ENCODE measurements around the gene KCNMA1. TPM values are rescaled to one million over a fixed set of nuclear protein-coding genes. Genes with fewer than 3 reads are reported as not detected.

The KCNMA1 gene
- total and polyA plus RNA-seq, 3 donors from 2014 or later = 13.6 to 36.1 (median 24.7) TPM

- Histone ChIP-seq H3K36me3 (ENCODE audit: low read depth, missing control alignments) (no peaks in the 10 kb centered on the region), H3K4me1 (no peaks in the 10 kb centered on the region)
- 41 to 70% methylated on average over 2 of the region's 2 CpGs for WGBS, 2 donors
These were observed 349.9 kb downstream of the KCNMA1 start for GRCh38 chr10:77287647-77288120.

GRCh38 chr10:77286531-77287508, 350.8 kb downstream of the KCNMA1 start:
- no peak for DNase-seq
- Histone ChIP-seq H3K36me3 (ENCODE audit: low read depth, missing control alignments) (no peaks in the 10 kb centered on the region), H3K9me3 (no peaks in the 10 kb centered on the region), H3K27ac (no peak overlapping the region), H3K27me3 (no peaks in the 10 kb centered on the region), H3K4me1 (no peaks in the 10 kb centered on the region), H3K4me3 (no peak overlapping the region)
- intact Hi-C loops (cut with DNase I; ENCODE audit: low total_unique reads) = no loop called here
- 74 to 78% methylated on average over 6 of the region's 6 CpGs for WGBS, 2 donors
- no peak for TF ChIP-seq CTCF (IDR thresholded peaks at IDR 0.05)
- no peak for TF ChIP-seq POLR2A (IDR thresholded peaks at IDR 0.05)

More at GRCh38 chr10:77287647-77288120, 349.9 kb downstream of the KCNMA1 start:
- TF ChIP-seq CTCF (IDR thresholded peaks at IDR 0.05) (no peak), POLR2A (IDR thresholded peaks at IDR 0.05) (no peak)
- Histone ChIP-seq H3K9me3 (no peaks in the 10 kb centered on the region), H3K27ac (no peak overlapping the region), H3K27me3 (no peaks in the 10 kb centered on the region), H3K4me3 (no peak overlapping the region)
- DNase-seq = no peak
- intact Hi-C loops (cut with DNase I; ENCODE audit: low total_unique reads) = no loop called here

- TF ChIP-seq CTCF (IDR thresholded peaks at IDR 0.05) (no peak), POLR2A (IDR thresholded peaks at IDR 0.05) (no peak)
- Histone ChIP-seq H3K4me1 (no peaks in the 10 kb centered on the region), H3K9me3 (no peaks in the 10 kb centered on the region), H3K4me3 (no peak overlapping the region), H3K27ac (no peak overlapping the region), H3K27me3 (no peaks in the 10 kb centered on the region), H3K36me3 (ENCODE audit: low read depth, missing control alignments) (no peaks in the 10 kb centered on the region)
- no peak for DNase-seq
- intact Hi-C loops (cut with DNase I; ENCODE audit: low total_unique reads) = no loop called here
- whole genome bisulfite sequencing, 2 donors = 71 to 83% methylated on average over 1 of the region's 1 CpG
These were observed 352.0 kb downstream of the KCNMA1 start for GRCh38 chr10:77285529-77286182.

GRCh38 chr10:77284797-77285196, 352.8 kb downstream of the KCNMA1 start:
- WGBS, 2 donors = 83 to 86% methylated on average over 6 of the region's 6 CpGs
- Histone ChIP-seq H3K4me1 (no peaks in the 10 kb centered on the region), H3K27ac (no peak overlapping the region), H3K27me3 (no peaks in the 10 kb centered on the region), H3K9me3 (no peaks in the 10 kb centered on the region), H3K36me3 (ENCODE audit: low read depth, missing control alignments) (no peaks in the 10 kb centered on the region), H3K4me3 (no peak overlapping the region)
- no peak for DNase-seq
- intact Hi-C loops (cut with DNase I; ENCODE audit: low total_unique reads) = no loop called here
- TF ChIP-seq CTCF (IDR thresholded peaks at IDR 0.05) = no peak
- no peak for TF ChIP-seq POLR2A (IDR thresholded peaks at IDR 0.05)
